HG03025 (cell line): Measurements from ENCODE around the gene SMIM22.

Source experiments
- ATAC-seq: cut with Tn5 transposase; IDR thresholded peaks from one replicate; pipeline ENCODE4 v1.9.1; 2021; ENCODE audit warnings: mild to moderate bottlenecking, moderate library complexity; ENCODE audit not compliant: unreplicated experiment, low FRiP score

The SMIM22 gene

DNA sequence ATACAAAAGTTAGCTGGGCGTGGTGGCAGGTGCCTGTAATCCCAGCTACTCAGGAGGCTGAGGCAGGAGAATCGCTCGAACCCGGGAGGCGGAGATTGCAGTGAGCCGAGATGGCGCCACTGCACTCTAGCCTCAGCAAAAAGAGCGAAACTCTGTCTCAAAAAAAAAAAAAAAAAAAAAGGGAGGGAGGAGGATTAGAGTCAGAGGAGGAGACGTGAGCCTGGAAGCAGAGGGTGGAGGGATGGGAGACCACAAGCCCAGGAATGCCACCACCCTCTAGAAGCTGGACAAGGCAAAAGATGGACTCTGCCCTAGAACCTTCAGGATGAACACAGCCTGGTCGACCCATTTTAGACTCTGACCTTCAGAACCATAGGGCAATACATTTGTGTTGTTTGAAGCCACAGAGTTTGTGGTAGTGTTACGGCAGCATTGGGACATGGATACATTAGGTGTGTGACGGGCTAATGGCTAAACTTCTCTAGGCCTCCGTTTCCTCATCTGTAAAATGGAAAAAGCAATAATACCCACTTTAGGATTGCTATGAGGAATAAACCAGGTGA is 2.1 kb upstream of the SMIM22 start:
- no peak for ATAC-seq

GRCh38 chr16:4795828-4796572 is 831 bp downstream of the SMIM22 start:
- ATAC-seq: no peak

DNA sequence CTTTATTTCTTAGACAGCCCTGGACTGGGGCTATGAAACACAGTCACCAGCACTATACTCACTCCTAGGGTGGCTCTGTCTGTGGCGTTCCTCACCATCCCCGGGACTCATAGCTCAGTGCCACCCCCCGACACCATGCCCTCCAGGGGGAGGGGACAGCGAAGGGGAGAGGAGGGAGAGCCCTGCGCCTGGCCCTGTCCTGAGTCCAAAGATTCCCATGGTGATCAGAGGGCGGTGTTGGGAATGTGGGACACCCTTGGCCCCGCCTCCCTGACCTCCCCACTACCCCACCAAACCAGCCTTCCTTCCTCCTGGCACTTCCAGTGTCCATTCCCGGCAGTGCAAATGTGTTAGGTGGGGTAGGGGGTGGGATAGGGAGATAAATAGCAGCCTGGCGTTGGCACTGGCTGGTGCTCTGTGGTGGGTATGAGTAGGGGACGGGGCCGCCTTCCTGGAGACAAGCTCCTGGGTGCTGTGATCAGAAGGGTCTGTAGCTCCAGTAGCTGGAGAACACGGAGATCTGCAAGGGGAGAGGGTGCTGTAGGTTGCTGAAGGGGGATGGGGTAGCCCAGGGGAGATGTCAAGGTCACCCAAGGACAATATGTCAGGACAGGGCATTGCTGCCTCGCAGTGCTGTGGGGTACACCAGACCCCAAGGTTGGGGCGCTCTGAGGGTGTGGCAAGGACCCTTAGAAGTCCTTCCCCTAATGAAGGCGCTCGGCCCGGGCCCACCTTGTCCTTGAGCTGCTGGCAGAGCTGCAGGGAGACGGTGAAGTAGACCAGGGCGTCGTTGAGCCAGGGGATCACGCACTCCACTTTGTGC is 2.0 kb downstream of the SMIM22 start:
- ATAC-seq: no peak

DNA sequence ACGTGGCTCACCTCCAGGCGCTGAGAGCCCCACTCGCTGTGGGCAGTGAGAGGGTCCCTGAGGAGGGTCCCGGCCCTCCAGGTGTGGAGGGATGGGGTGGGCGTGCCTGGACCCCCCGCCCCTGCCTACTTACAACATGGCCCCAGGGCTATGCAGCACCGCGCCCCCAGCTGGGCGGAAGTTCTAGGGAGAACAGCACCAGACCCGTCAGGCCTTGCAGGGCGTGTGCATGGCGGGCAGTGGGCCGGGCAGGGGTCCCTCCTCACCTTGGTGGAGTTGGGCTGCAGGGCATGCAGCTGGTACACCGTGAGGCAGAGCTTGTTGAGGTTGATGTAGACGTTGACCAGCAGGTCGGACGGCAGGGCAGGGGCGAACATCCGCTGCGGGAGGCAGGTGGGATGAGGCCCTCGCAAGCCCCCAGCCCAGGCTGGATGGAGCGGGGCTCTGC is 2.7 kb downstream of the SMIM22 start:
- no peak for ATAC-seq

GRCh38 chr16:4798456-4798855 is 3.3 kb downstream of the SMIM22 start:
- no peak for ATAC-seq

- no peak for ATAC-seq
Measured at GRCh38 chr16:4799171-4799855, 4.1 kb downstream of the SMIM22 start.

- ATAC-seq: no peak
Measured at GRCh38 chr16:4800290-4801041, 5.3 kb downstream of the SMIM22 start.

- ATAC-seq: no peak
Measured at GRCh38 chr16:4801051-4801961, 6.1 kb downstream of the SMIM22 start.

DNA sequence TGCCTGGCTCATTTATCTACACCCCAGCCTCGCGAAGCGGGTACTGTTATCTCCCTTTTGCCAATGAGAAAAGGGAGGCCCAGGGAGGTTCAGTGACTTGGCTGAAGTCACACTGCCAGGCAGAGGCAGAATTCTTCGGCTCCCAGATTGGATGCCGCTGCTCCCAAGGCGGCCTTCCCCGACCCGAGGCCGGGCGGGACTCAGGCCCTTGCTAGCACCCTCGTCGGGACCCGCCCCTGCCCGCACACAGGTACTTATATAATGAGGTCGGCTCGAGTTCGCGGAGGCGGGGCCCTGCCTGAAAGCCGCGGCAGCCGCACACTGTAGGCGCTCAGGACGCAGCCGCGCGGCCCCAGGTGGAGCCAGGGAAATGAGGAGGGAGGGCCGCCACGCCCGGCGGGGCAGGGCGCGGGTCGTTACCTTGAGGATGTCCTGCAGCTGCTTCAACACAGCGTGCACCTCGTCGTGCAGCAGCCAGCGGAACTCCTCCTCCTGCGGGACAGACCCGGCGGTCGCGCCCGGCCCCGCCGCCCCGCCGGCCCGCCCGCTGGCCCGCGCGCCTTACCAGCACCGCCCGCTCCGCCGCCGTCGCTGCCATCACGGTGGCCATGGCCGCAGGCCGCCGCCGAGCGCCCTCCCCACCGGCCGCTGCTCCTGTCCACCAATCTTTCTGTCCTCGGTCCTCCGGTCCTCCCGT is 6.9 kb downstream of the SMIM22 start, which contains the start of gene ROGDI:
Gene ROGDI, minus strand, starts transcription at position 672 of the 697 bp plus-strand sequence. Its CDS starts 62 bp downstream, at position 610.
- ATAC-seq: peak; percentile 44

DNA sequence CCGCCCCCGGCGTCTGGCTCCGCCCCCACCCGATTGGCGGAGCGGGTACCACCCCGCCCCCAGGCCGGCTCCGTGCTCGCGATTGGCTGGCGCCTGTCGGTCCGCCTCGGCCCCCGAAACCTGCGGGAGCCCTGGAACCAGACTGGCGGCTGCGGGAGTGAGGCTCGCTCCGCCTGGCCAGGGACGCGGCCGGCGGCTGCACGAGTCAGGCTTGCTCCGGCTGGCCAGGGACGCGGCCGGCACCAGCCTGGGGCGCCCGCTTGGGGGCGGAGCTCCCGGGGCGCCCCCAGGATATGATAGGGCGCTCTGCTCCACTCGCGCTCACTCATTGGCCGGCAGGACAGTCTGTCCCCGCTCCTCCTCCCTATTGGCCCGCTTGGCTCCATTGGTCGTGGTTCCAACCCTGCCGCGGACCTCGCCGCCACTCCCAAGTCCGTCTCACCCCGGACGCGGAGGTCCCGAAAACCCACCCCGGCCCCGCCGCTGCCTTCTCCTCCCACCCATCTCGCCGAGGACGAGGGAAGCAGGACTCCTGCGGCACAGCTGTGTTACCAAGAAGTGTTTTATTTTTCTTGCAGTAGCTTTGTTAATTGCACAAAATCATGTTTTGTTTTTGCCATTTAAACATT is 7.6 kb downstream of the SMIM22 start:
- ATAC-seq: peak; percentile 94

- ATAC-seq: no peak
Measured at GRCh38 chr16:4803401-4803844, 8.3 kb downstream of the SMIM22 start.

- no peak for ATAC-seq
Measured at GRCh38 chr16:4803898-4804762, 9.0 kb downstream of the SMIM22 start.

DNA sequence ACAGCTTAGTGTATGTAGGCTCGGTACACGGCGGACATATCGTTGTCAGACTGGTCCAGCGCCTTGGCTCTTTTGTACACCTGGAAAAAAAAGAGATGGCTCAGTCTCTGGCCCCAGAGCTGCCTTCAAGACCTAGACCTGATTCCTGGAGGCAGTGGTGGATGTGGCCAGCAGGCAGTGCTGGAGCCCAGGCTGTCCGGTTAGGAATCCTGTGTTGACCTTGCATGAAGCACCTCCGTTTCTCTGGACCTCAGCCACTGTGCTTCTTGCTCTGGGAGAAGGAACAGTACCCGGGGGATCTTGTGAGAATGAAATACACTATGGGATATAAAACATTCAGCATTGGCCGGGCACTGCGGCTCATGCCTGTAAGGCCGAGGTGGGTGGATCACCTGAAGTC is 10.1 kb downstream of the SMIM22 start:
- ATAC-seq: no peak

DNA sequence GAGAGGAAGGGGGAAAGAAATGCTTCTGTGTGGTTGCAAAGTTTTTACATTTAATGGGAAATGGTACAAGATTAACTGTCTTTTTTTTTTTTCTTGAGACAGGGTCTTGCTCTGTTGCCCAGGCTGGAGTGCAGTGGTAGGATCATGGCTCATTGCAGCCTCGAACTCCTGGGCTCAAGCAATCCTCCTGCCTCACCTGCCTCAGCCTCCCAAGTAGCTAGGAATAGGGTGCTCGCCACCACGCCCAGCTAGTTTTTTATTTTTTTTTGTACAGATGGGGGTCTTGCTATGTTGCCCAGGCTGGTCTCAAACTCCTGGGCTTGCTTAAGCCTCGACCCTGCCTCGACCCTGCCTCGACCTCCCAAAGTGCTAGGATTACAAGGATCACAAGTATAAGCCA is 11.1 kb downstream of the SMIM22 start:
- ATAC-seq: no peak

- no peak for ATAC-seq
Measured at GRCh38 chr16:4811242-4811641, 16.1 kb downstream of the SMIM22 start.

GRCh38 chr16:4811773-4812172 is 16.6 kb downstream of the SMIM22 start:
- no peak for ATAC-seq
